ENCODE data around the gene PGGT1B. TPM values are rescaled to one million over a fixed set of nuclear protein-coding genes. Genes with fewer than 3 reads are reported as not detected.

PGGT1B gene
- total and polyA plus RNA-seq, 9 of the 15 experiments (the other 6 are each of a cell fraction or from before 2014, with no cell fraction given), result 5.3 to 33.7 (median 19.8) TPM

GRCh38 chr5:115169487-115170133 lies 93.1 kb downstream of the PGGT1B start, which contains the start of gene TRIM36 (continued):
- TF ChIP-seq CHD7 (IDR thresholded peaks at IDR 0.05; ENCODE audit: low read depth, low read length) (no peak), GTF3C2 (IDR thresholded peaks at IDR 0.05; ENCODE audit: borderline replicate concordance, extremely low read depth, insufficient read length) (no peak), CCAR2 (IDR thresholded peaks at IDR 0.05; ENCODE audit: low read depth, low read length) (no peak), PCBP2 (IDR thresholded peaks at IDR 0.05; ENCODE audit: low read depth, low read length, poor library complexity, severe bottlenecking) (no peak), ZNF124 (CRISPR knock-in tag; IDR thresholded peaks at IDR 0.05) (no peak), JUNB (CRISPR knock-in tag; conservative IDR thresholded peaks at IDR 0.05) (no peak), TGIF2 (CRISPR knock-in tag; IDR thresholded peaks at IDR 0.05) (no peak), SMARCC2 (IDR thresholded peaks at IDR 0.05; ENCODE audit: low read depth) (no peak), E2F5 (CRISPR knock-in tag; IDR thresholded peaks at IDR 0.05) (peak; percentile 80; the same call in 1 of the 2 replicates), TEAD1 (CRISPR knock-in tag; IDR thresholded peaks at IDR 0.05) (no peak), RFX1 (IDR thresholded peaks at IDR 0.05) (peak; percentile 94)
